NOMO-1 (cell line): Measurements from ENCODE around the gene COG8.
A peak's percentile ranks its signal among the peaks of the same experiment; 100 is the strongest.

Experiments used
- DNase-seq, 2 experiments: peaks; one replicate each; lab custom pipeline; 2025; ENCODE audit not compliant: unreplicated experiment in 2 of 2; lab: John Stamatoyannopoulos, UW

The COG8 gene

DNA sequence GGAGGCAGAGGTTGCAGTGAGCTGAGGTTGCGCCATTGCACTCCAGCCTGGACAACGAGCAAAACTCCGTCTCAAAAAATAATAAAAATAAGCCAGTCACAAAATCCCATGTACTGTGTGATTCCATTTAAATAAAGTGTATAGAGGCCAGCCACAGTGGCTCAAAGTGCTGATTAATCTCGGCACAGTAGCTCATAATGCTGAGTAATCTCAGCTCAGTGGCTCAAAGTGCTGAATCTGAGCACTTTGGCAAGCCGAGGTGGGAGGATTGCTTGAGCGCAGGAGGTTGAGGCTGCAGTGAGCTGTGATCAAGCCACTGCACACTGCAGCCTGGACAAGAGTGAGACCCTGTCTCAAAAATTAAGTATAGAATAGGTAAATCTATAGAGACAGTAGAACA lies 7.3 kb upstream of the COG8 start:
- no peak for DNase-seq

DNA sequence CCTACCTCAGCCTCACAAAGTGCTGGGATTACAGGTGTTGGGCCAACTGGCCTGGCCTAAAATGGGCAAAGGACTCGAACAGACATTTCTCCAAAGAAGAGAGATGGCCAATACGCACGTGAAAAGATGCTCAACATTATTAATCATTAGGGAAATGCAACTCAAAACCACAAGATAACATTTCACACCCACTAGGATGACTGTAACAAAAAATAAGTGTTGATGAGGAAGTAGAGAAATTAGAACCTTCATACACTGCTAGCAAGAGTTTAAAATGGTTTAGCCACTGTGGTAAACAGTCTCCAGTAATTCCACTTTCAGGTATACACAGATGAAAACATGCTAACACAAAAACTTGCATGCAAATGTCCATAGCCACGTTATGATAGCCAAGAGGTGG lies 6.6 kb upstream of the COG8 start:
- DNase-seq = peak in 1 of 2 experiments; percentile 29

DNA sequence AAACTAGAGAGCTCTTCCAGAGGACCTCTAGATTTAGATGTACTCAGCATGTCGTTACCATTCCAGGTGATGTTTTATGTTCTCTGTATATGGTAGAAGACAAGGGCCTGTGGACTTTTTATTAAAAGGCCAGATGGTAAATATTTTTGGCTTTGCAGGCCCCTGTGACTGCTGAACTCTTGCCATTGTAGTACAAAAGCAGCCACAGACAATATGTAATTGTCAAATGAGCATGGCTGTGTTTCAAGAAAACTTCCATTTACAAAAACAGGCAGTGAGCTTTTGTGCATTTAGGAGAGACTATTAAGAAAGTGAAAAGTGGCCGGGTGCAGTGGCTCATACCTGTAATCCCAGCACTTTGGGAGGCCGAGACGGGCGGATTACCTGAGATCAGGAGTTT lies 4.8 kb upstream of the COG8 start:
- DNase-seq = no peak

DNA sequence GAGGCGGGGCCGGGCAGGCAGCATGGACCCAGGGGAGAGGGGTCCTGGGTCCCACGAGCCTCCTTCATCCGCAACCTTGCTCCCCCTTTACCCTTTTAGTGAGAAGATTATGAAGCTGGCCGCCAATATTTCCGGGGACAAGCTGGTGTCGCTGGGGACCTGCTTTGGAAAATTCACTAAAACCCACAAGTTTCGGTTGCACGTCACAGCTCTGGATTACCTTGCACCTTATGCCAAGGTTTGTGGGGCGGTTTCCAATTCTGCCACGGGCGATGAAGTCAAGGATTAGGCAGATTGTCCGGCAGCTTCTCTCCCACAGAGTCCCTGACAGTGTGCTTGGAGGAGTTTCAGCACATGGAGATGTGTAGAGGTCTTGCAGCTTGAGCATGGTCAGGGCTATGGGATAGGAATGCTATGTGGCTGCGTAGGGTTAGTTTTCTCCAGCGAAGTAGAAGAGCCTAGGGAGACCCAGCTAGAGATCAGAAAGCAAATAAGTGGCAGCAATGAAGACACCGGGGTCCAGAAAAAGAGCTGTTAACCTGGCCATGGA lies 806 bp upstream of the COG8 start:
- no peak for DNase-seq

DNA sequence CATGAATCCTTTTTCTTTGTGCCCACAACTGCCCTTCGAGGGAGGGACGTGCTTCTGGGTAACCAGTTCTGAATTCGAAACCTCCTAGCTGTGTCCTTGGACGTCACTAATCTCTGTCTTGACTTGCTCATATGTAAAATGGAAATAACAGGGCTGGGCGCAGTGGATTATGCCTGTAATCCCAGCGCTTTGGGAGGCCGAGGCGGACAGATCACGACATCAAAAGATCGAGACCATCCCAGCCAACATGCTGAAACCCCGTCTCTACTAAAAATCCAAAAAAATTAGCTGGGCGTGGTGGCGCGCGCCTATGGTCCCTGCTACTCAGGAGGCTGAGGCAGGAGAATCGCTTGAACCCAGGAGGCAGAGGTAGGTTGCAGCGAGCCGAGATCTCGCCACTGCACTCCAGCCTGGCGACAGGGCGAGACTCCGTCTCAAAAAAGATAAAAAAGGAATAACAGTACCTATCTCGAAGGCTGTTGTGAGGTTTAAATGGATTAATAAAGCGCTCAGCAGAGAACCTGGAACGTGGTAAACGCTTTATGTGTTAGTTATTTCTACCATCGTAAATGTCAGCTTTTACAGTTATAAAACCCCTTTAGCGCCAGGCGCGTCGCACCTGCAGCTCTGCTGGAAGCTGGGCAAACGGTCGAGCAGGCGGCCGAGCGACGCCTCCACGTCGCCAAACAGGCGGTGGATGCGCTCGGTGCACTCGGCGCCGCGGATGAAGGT lies 641 bp downstream of the COG8 start:
- no peak for DNase-seq

DNA sequence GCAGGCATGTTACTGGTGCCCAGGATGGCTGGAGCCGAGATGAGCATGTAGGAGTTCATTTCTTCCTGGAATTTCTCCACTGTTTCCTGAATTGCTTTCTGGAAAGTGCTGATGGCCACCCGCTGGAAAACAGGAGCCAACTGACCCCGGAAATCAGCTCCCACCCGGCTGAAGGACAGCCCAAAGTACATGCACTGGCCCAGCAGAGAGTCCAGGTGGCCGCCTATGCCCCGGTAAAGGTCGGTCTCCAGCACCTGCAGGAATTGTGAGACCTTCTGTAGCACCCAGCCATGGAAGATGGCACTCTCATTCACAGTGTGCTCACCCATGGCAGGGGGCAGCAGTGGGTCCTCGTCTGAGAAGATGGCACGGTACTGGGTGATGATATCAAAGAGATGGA lies 4.7 kb downstream of the COG8 start:
- no peak for DNase-seq

DNA sequence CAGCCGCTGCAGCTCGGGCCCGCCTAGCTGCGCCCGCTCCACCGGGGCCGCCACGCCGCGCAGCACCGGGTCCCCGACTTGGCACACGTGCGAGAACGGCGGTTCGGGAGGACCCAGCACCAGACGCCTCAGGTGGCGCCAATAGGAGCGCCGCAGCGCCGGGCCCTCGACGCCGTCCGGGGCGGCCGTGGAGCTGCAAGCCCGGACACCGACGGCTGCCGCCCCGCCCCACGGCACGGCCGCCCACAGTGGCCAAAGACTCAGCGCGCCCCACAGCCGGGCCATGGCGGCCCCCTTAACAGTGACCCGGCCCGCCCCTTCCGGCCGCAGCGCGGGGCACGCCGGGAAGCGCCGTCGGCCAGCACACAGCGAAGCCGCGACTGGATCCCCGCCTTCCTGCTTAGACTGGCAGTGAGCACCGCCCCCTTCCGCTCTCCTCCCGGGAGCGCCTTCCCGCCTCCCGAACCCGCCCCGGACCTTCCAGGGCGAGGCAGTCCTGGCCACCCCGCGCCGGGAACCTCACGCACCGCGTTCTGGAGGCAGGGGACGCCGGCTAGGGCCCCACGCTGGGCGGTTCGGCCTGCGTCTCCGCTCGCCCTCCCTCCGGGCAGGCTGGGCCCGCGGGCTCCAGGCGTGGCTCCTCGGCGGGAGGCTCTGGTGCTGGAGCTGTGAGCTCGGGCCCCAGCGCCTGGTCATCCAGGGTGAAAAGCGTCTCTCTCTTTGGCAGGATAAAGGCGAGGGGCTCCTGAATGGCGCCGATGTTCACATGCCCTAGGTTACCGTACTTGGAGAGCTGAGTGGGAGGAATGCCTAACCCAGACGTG lies 8.9 kb downstream of the COG8 start, which contains the start of gene PDF:
Gene PDF, minus strand, starts transcription at position 303 of the 824 bp plus-strand sequence. Its CDS starts 18 bp downstream, at position 285.
- peak; percentile 82 to 90 for DNase-seq

DNA sequence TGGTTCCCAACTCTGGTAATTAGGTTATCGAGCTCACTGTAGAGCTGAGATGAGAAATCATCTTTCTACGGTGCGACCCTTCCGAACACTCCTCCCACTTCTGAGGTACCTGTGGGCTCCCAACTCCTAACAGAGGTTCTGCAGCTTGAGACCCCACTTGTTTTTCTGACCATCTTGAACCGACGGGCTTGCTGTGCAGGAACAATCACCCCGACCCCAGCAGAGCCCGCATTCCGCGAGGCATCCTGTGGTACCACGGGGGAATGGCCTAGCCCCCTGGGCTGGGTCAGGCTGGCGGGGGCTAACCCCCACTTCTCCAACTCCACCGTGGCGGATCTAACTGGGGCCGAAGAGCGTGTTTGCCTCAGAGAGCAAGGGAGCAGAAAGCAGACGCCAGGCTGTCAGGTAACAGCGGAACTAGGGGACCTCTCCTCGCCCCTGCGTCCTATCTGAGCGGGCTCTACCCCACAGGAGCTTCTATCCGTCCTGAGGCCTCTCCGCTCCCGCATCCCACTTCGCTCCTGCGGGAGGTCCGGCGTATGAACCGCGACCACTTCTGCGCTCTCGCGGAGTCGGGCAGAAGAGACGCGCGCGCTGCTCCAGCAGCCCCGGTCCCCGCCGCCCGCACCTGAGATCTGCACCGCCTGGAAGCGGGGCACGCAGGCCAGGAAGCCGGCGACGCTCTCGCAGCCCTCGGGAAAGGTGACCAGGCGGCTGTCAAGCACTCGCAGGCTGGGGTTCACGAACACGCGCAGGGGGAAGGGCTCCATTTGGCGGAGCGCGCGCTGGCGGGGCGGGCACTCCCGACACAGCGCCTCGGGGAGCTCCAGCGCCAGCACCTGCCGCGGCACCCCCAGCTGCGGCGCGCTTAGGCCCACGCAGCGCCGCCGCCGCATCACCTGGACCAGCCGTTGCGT lies 9.7 kb downstream of the COG8 start:
- no peak for DNase-seq

DNA sequence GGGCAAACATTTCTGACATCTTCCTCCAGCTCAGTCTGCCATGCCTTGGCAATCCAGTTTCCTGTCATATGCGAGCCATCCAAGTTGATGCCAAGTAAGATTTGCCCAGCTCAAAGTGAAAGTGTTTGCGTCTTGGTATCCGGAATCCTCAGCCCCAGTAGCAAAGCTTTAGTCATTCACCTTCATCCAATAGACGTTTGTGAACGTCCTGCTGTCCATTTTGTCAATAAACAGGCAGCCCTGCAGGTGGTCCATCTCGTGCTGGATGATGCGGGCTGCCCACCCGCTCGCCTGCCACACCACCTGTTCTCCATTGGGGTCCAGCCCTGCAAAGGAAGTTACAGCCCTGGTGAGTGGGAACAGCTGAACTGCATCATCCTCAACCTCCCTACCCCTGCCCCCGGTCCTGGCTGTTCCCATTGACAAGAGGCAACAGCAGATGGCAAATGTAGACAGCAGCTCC lies 10.5 kb downstream of the COG8 start:
- DNase-seq = no peak

DNA sequence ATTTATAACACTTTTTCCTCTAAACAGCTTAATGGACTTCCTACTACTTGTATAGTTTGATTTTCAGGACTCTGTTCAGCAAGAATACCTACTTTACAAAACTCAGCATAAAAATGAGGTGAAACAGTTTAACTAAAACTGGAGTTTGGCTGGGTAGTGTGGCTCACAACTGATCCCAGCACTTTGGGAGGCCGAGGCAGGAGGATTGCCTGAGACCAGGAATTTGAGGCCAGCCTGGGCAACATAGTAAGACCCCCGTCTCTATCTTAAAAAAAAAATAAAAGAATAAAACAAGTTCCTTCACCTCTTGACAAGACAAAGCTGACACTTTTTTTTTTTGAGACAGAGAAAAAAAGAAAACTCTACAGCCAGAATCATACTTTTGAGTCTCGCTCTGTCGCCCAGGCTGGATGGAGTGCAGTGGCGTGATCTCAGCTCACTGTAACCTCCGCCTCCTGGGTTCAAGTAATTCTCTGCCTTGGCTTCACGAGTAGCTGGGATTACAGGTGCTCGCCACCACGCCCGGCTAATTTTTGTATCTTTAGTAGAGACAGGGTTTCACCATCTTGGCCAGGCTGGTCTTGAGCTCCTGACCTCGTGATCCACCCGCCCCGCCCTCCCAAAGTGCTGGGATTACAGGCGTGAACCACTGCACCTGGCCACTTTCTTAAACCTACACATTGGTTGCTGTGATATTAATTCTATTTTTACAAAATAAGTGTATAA lies 11.6 kb downstream of the COG8 start:
- no peak for DNase-seq

DNA sequence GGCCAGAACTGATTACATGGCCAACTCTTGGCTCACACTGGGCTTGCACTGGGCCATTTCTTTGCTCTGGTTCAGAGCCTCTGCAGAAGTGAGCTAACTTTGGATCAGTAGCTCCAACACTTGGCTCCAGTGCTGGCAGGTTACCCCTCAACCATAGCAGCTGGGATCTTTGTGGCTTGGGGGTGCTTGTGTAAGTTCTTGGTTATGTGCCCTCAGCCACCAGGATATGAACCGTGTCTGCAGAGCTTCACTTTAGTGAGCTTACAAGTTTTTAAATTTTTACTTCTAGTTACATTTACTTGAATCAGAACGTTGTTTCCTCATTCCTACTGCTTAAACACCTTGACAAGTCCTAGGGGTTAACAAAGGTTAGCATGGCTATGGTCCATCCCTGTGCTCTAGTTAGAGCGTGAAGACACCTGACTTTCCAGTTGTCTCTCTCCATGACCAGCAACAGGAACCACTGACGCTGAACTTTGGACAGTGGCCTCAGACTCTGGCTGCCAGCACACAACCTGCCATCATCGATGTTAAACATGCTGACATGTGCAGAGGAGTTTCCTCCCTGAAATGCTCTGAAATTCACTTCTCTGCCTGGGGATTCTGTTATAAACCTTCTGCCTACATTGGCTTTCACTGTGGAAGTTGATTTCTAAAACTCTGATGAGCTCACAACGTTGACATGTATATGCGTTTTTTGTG lies 13.0 kb downstream of the COG8 start:
- no peak for DNase-seq

DNA sequence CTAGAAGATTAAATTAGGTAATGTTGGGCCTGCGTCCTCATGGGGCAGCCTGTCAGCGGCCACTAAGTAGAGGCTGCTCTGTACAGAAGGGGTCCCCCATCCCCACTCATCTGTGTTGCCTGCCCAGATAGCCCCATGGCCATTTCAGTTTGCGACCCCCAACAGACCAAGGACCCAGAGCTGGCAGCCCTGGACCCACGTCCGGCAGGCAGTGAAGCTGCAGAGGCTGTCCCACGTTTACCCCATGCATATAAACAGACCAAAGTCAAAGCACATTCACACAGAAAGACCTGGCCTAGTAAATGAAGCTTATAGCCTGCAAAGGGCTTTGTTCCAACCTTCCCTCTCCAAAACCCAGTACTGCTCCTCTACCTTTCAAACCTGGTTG lies 13.6 kb downstream of the COG8 start:
- no peak for DNase-seq

DNA sequence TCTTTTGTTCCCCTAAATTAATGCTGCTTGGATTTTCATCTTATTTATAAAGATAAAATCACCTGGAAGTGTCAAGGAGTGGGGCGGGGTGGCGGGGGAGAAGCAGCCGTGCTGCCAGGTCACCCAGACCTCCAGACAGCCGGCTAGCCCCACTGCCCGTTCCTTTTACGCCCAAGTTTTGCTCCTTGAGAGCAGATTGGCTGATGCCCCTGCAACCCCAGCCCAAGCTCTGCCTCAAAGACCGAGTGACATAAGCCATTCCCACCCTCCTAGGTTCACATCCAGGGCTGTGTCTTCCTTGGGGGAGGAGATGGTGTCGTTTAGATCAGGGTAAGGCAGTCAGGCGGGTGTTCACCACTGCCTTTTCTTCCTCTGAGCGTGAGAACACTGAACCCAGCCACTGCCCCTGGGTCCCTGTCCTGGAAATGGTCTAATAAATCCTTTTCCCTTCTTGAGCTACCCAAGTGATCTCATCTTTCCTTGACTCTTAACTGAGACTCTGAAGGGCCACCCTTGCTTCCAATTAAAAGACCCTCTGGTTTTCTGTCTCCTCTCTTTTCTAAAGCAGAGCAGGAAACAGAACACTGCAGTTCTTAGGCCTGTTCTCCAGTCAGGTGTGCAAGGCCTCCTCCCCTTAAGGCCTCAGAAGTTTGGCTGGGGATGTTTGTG lies 14.6 kb downstream of the COG8 start:
- DNase-seq = no peak

DNA sequence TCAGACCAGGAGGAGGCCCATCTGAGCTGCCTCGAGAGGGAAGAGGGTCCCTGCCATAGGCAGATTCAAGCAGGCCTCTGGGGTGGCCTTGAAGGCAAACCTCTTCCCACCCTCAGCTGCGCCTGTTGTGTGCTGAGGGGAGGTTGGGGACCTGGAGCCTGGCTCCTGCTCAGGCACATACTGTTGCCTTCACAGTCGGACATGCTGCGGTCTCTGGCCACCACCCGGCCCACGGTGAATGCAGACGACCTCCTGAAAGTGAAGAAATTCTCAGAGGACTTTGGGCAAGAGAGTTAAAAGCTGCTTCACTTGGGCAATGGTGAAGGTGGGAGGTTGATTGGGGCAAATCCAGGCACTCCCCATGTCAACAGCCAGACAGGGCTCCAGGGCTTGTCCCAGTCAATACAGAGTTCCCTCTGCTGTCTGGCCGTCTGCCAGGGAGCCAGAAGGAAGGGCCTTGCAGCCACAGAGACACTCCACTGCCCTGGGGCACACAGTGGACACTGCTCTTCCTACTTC lies 15.3 kb downstream of the COG8 start:
- DNase-seq = no peak

DNA sequence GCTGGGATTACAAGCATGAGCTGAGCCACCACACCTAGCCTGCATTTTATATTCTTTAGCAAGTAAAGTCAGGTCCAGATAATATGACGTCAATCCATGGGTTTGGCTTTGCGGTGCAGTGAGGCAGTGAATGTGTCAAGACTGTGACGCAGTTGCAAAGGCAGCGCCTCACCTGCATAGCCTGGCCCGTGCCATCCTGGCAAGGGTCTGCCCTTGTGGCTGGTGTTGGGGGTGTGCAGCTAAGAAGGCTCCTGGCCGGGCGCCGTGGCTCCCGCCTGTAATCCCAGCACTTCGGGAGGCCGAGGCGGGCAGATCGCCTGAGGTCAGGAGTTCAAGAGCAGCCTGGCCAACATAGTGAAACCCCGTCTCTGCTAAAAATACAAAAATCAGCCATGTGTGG lies 15.9 kb downstream of the COG8 start:
- no peak for DNase-seq

DNA sequence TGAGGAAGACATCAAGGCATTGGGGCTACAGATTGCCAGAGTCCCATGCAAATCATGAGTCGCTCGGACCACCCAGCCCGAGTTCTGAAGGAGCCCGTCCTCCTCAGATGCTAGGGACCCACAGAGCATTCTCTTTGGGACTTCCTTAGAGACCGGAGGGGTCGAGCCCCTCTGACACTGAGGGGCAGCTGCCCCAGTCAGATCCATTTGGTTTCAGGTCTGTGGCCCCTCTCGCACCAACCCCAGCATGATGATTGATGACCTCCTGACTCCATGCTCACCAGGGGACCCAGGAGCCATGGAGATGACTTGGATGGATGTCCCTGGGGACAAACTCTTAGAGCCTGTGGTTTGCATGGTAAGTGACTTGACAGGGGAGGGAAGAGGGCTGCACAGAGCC lies 17.0 kb downstream of the COG8 start:
- no peak for DNase-seq

DNA sequence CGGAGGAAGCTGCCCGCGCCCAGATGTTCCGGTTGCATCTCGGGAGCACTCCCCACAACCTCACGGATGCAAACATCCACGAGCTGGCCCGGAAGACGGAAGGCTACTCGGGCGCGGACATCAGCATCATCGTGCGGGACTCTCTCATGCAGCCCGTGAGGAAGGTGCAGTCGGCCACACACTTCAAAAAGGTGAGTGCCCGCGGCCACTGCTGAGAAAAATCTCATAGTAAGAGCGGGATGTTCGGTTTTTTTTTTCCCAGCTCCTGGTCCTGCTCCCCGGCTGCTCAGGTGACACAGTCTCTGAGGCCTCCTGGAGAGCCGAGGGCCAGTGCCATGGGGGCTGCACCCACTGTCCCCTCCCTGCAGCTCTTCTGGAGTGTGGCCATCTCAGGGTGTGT lies 18.3 kb downstream of the COG8 start:
- no peak for DNase-seq

DNA sequence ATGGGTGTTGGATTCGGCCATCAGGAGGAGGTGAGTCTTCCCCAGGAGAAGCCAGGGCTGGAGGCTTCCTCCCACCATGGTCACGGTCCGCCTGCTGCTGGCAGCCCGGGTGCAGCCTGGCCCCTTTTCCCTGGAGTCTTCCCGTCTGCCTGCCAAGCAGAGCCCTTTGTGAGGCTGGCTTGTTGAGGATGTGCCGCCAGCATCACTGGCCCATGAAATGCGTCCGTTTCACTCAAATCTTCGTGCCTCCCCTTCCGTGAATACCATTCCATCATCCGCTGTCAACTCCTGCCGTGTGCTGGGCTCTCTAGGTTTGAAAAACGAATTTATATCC lies 18.7 kb downstream of the COG8 start:
- DNase-seq = no peak
